COR-L47 (cell line): Measurements from ENCODE around the gene JADE2.
"Not testable (repeated sequence)": the region's sequence is repeated elsewhere in the genome, so short reads cannot be mapped to it uniquely, and the experiment has no call there.

ENCODE experiments used
- DNase-seq: peaks from one replicate; lab custom pipeline; 2025; lab: John Stamatoyannopoulos, UW

Gene JADE2

DNA sequence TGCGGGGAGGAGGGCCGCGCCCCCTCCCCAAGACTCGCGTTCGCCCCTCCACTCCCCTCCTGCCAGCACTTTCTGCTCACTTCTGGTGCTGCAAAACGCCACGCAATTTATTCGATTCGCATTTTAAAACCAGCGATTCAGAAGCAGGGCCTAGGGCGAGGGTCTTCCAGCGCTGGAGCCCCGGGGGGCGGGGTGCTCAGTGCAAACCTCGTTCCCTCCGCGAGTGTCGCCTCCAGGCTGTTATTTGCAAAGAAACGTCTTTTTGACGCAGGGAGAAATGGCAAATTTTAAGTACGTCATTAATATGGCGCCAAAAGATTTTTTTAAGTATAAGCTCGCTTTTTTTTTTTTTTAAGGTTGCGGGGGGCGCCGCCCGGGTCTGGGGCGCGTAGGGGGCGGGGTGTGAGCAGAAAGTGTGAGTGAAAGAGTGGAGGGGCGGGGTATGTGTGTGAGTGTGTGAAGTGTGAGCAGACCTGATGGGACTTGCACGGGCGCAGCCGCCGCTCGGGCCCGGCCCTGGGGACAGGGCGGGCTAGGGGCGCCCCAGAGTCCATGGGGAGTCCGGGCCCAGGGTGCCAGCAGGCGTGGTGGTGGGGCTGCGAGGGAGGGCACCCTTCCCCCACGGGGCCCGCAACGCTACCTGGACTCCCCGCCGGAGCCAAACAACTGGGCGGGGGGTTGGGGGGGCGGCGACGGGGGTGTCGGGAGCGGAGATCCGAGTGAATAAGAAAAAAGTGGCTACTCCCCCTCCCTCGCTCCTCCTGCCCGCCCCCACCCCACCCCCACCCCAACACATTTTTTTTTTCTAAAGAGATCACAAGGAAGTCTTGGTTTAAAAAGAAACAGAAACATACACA lies at the start of gene JADE2:
TSS of gene JADE2 (plus strand) at position 845 of the 857 bp plus-strand sequence. CDS start 10,188 bp downstream, outside the sequence.
- peak; percentile 42 for DNase-seq

GRCh38 chr5:134477462-134478245 lies 47.8 kb upstream of the JADE2 start:
- no peak for DNase-seq

DNA sequence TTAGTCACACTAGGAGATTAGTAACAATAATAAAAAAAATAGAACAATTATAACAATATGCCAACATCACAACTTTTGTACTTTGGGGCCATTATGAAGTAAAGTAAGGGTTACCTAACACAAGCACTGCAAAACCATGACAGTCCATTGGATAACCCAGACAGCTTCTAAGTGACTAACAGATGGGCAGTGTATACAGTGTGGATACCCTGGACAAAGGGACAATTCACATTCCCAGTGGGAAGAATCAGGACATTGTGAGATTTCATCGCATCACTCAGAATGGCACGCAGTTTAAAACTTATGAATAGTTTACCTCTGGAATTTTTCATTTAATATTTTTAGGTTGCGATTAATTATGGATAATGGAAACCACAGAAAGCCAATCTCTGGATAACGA lies 45.6 kb upstream of the JADE2 start:
- DNase-seq = no peak

GRCh38 chr5:134489227-134489944 lies 36.1 kb upstream of the JADE2 start:
- no peak for DNase-seq

DNA sequence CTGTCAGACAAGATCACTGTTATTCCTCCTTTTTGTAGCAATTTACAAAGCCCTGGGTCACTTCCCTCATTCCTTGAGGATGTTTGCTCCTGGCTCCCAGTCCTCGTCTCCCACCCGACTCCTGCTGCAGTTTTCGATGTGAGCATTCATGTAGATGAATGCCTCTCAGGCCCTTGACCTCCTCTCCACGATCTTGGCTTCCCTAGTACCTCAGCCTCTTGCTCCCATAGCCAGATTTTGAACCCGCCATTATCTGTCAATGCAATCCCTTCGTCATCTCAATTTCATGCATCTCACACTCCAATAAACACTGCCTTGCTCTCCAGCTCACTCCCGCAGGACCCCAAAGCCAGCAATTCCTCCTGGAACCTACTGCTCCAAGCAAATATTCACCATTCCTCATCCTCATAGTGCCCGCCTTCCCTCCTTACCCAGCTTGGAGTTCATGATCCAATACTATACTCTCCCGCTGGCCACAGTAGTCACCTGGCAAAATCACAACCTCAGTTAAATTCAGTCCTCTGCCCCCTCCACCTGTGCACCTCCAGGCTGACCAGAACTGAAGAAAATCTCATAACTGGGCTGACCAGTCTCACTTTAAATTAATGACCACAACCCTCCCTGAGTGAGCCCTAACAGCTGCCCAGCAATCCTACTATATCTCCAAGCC lies 35.1 kb upstream of the JADE2 start:
- DNase-seq = no peak

DNA sequence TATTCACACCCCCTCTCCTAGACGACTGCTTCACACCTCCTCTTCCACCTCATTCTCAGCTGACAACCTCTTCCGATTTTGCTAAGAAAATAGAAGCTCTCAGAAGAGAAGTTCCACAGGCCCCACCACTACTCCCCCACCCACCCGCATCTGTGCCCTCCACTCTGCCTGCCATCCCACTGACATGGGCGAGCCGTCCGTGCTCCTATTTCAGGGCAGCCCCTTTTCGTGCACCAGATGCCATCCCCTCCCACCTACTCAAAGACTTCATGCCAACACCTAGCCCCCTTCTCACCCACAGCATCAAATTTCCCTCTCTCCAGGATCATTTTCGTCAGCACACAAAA lies 34.6 kb upstream of the JADE2 start:
- DNase-seq = no peak

DNA sequence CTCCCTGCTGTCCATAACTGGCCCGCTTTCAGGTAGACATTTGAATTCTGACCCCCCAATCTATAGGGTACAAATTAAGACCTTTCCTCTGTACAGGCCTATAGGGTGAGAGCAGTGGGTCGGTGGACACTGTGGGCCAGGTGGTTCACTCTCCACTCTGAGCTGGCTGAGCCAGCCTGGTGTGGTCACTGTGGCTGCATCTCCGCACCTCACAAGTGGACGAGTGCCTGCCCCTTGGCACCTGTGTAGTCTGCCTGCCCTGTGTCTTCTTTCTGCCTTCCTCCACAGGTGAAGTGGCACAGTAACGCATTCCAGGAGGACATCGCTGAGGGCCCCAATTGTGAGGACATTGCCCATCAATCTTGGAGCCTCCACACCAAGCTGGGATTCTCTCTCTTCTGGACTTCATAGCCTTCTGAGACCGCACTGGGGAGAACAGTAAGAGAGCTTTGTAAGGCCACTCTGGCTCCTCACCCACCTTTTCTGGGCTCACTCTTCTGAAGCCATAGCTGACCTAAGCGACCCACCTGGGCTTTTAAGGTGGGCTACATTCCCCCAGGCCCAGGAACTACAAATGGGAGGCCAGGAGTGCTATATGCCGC lies 33.5 kb upstream of the JADE2 start:
- no peak for DNase-seq

- no peak for DNase-seq
Observed at GRCh38 chr5:134492568-134492967, 32.9 kb upstream of the JADE2 start.

DNA sequence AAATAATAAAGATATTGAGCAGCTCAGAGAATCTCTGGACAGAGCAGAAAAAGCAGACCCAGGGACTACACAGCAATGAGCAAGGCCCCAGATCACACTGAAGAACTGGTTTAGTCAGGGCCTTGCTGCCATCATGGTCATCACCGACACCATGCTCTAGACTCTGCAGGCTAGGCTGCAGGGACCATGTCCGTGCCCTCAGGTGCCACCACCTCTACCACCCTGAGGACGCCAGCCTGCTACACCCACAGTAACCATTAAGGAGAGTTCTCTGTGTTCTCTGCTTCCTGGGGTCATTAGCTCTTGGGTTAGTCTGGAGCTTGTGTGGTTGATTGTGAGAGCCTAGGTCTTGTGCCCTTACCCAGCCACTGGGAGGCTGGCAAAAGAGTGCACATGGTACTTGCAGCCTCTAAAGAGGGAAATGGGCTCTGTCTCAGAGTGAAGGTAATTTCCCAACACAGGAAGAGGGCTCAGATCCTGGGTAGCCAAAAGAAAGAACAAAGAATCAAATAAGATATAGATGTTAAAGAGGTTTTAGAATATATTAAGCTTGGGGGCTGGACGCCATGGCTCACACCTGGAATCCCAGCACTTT lies 31.9 kb upstream of the JADE2 start:
- DNase-seq = no peak

DNA sequence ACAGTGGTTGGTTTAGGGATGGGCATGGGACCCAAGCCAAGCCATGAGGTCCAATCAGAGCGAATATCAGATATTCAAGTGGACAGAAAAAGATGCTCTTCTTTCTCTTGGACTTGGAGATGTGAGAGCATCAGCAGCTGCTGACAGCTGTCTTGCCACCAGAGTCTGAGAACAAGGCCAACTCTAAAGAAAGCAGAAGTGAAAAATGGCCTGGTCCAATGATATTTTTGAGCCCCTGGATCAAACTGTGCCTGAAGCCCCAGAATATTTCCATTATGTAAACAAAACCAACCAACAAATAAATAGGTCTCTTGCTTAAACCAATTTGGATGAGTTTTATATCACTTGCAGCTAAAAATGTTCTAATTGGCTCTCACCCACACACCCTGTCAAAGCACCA lies 30.7 kb upstream of the JADE2 start:
- no peak for DNase-seq

GRCh38 chr5:134499905-134500304 lies 25.6 kb upstream of the JADE2 start:
- not testable (repeated sequence) for DNase-seq

DNA sequence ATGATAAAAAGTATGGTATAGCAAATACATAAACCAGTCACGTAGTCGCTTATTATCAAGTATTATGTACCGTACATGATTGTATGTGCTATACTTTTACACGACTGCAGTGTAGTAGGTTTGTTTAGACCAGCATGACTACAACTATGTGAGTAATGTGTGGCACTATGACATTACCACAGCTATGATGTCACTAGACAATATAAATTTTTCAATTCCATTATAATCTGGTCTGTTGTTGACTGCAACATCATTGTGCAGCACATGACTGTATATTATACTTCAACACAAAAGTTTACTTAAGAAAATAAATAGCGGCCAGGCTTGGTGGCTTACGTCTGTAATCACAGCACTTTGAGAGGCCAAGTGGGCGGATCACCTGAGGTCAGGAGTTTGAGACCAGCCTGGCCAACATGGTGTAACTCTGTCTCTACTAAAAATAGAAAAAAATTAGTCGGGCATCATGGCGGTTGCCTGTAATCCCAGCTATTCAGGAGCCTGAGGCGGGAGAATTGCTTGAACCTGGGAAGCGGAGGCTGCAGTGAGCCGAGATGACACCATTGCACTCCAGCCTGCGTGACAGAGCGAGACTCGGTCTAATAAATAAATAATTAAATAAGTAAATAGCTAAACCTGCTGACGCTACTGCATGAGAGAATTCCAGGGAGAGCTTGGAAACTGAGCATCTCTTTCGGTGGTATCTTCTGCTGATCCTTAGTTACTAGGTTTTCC lies 24.6 kb upstream of the JADE2 start:
- DNase-seq = no peak

DNA sequence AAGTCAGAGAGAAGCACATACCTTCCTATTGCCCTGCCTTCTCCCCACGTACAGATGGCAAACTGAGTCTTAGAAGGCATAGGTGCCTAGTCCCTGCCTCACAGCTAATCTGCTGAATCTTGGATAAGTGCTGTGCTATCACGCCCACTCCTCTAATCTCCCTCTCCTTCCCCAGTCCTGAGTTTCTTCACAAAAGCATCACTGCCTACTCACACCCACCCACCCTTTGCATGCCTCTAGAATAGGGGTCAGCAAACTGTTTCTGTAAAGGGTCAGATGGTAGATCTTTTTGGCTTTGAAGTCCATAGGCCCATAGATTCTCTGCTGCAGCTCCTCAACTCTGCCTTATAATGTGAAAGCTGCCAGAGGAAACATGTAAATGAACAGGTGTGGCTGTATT lies 23.2 kb upstream of the JADE2 start:
- no peak for DNase-seq

DNA sequence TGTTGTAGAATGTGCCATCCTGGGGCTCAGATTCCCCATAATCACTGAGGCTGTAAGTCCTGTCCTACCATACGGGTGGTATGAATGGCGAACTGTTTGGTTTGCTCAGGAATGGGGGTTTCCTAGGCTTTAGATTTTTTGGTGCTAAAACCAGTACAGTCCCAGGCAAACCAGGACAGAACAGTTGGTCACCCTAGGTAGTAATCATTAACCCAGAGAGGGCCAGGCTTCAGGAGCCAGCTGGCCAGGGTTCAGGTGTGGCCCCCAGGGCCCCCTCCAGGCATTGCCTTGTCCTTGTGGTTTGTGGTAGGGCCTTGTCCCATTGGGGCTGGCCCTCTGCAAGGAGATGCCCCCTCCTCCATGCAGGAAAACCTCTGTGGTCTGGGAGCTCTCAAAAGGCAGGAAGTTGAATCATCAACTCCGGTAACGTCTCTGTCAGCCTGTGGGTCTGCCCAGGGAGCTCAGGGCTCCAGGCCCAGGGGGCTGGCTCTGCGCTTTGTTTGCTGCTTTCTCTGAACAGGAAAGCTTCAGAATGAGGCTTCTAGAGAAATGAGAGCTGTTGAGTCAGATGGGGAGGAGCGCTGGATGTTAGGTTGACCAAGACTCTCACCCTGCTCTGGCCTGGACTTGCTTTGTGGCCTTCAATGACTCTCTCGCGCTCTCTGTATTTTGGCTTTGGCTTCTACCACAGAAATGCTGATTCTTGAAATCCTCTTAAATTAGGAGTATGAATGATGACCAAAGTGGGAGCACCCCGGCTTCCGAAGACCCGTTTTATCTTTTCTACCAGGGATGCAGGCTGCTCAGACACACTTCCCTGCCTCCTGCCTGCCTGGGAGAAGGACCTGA lies 22.2 kb upstream of the JADE2 start:
- no peak for DNase-seq

DNA sequence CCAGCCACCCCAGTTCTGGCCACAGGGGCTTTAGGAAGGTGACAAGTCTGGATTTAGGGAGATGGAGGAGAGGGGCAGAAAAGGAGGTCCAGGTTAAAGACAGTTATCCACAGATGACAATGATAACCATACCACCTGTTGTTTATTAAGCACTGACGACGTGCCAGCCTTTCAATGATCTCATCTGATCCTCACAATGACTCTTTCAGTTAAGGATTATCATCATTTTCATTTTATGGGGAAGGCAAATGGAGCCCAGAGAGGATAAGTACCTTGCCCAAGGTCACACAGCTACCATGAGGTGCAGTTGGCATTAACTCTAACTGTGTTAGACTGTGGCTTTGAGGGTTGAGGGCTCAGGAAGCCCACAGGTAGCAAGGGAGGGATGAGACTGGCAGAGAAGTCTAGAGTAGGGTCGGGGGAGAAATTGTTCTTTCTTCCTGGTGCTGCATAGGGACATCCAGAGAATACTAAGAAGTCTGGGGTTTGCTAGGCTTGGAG lies 21.5 kb upstream of the JADE2 start:
- no peak for DNase-seq

DNA sequence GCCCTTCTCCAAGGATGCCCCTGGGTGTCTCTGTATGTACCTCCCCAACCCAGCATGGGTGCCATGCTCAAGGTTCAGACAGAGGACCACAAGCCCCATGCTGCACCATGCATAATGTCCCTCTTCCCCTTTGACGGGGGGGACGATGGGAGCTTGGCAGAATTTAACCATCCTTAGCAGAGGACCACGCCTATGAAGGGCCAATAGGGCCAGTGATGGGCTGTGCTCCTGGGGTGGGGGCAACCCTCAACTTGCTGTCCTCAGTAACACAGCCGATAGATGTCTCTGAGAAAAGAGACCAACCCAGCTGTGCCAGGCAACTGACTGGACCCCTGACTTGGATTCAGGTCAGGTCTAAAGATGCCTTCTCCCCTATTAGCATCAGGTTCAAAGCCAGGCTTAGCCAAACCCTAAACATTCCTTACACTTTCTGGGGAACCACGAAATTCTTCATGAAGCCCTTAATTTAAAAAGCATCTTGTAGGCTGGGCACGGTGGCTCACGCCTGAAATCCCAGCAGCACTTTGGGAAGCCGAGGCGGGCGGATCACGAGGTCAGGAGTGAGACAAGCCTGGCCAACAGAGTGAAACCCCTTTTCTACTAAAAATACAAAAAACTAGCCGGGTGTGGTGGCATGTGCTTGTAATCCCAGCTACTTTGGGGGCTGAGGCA lies 20.7 kb upstream of the JADE2 start:
- DNase-seq = no peak

GRCh38 chr5:134506054-134507039 lies 19.1 kb upstream of the JADE2 start:
- DNase-seq = no peak

- no peak for DNase-seq
Observed at GRCh38 chr5:134507452-134507851, 18.0 kb upstream of the JADE2 start.
